ENCODE data around the gene DIP2B. TPM values are rescaled to one million over a fixed set of nuclear protein-coding genes. Genes with fewer than 3 reads are reported as not detected.

Gene DIP2B
- total RNA-seq, 2 experiments from 2014 or later, result 21.2 to 23.7 TPM

DNA sequence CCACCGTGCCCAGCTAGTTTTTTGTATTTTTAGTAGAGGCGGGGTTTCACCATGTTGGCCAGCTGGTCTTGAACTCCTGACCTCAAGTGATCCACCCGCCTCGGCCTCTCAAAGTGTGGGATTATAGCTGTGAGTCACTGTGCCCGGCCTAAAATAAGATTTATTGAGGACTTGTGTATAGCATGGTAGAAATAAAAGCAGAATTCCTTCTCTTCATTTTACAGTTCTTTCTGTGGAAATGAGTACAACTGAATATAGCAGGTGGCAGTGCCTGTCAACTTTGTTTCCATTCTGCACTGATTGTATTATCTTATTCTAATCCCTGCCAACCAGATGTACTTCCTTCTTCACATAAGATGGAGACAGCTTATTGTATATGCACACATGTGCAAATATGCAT lies 41.0 kb downstream of the DIP2B start:
- intact Hi-C loops (cut with micrococcal nuclease), result loop anchor here (5.0 kb wide), 1 partner anchor 38 kb away; no protein-coding TSS in a partner anchor
- ChIA-PET POLR2A (interaction anchor here (0.6 kb wide), 1 partner anchor 92 kb away, joined by 3 read pairs; no protein-coding TSS in a partner anchor), CTCF (interaction anchor here (0.8 kb wide), 1 partner anchor 37 kb away, joined by 4 read pairs; no protein-coding TSS in a partner anchor)
- Mint-ChIP-seq H3K27me3 (no peaks in the 10 kb centered on the region), H3K4me3 (no peak overlapping the region), H3K36me3 (ENCODE audit: low read depth) (no peaks in the 10 kb centered on the region), H3K4me1 (ENCODE audit: low read depth) (peaks cover 42% of the 10 kb centered on the region), H3K27ac (no peak overlapping the region), H3K9me3 (no peaks in the 10 kb centered on the region)
- DNase-seq (no peak), ATAC-seq (no peak)
- no peak for TF ChIP-seq CTCF (IDR thresholded peaks at IDR 0.05)

DNA sequence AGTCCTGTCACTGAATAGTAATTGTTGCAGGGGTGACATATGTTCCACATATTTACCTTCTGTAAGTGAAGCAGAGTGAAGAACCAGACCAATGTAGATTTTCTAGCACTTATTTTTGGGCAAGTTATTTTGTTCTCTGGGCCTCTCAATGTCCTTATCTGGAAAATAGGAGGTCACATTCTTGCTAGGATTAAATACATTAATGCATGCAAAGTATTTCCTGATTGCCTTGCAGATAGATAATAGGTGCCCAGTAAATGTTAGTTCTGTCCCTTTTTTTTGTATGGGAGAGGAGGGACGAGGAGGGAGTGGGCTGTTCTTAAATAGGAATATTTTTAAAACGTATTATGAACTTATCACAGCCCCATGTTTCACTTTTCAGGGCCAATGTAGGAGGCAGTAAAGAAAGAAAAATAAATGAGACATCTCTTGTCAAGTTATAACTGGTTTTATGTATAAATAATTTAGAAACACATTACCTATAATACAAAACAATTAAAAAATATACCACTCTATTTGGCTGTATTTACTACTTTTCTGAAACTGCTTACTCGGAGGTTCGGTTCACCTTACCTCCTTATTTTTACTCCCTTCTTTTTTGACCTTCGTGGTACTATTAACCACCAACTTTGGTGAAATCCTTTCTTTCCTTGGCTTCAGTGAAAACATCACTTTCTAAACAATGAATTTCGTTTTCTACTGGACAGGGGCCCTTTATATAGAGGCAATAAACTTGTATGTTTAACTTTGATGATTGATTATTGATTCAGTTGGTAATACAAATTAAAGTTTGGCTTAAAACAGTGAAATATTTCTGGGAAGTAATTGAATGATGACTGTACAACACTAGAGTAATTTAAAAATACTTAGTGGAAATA lies 41.9 kb downstream of the DIP2B start:
- peaks cover 2% of the 10 kb centered on the region for H3K9me3 Mint-ChIP-seq
- POLR2A ChIA-PET, result interaction anchor here (1.6 kb wide), 1 partner anchor 9 kb away, joined by 3 read pairs; no protein-coding TSS in a partner anchor
- H3K27me3 Mint-ChIP-seq, result no peaks in the 10 kb centered on the region
- DNase-seq (no peak), ATAC-seq (no peak)
- TF ChIP-seq CTCF (IDR thresholded peaks at IDR 0.05), result no peak
- intact Hi-C loops (cut with micrococcal nuclease), result loop anchor here (5.0 kb wide), 1 partner anchor 39 kb away; no protein-coding TSS in a partner anchor
- H3K36me3 Mint-ChIP-seq (ENCODE audit: low read depth), result peaks cover 3% of the 10 kb centered on the region
- no peak overlapping the region for H3K4me3 Mint-ChIP-seq
- CTCF ChIA-PET, result interaction anchor here (1.0 to 1.2 kb wide), 2 partner anchors 12 to 42 kb away, joined by 3 read pairs; partner anchors contain the start of gene DIP2B
- H3K27ac Mint-ChIP-seq, result no peak overlapping the region
- H3K4me1 Mint-ChIP-seq (ENCODE audit: low read depth), result peaks cover 41% of the 10 kb centered on the region

- DNase-seq (no peak), ATAC-seq (no peak)
- TF ChIP-seq CTCF (IDR thresholded peaks at IDR 0.05), result no peak
- Mint-ChIP-seq H3K9me3 (peaks cover 2% of the 10 kb centered on the region), H3K4me3 (no peak overlapping the region), H3K27ac (no peak overlapping the region), H3K36me3 (ENCODE audit: low read depth) (peaks cover 6% of the 10 kb centered on the region), H3K27me3 (no peaks in the 10 kb centered on the region), H3K4me1 (ENCODE audit: low read depth) (peaks cover 40% of the 10 kb centered on the region)
- ChIA-PET POLR2A (interaction anchor here (1.6 kb wide), 1 partner anchor 8 kb away, joined by 3 read pairs; no protein-coding TSS in a partner anchor), CTCF (interaction anchor here (0.7 to 1.2 kb wide), 3 partner anchors 13 to 67 kb away, joined by 3 to 4 read pairs (median 3); partner anchors contain the start of gene DIP2B)
- intact Hi-C loops (cut with micrococcal nuclease), result loop anchor here (5.0 kb wide), 1 partner anchor 40 kb away; no protein-coding TSS in a partner anchor
These were observed 43.0 kb downstream of the DIP2B start for GRCh38 chr12:50547742-50548141.

DNA sequence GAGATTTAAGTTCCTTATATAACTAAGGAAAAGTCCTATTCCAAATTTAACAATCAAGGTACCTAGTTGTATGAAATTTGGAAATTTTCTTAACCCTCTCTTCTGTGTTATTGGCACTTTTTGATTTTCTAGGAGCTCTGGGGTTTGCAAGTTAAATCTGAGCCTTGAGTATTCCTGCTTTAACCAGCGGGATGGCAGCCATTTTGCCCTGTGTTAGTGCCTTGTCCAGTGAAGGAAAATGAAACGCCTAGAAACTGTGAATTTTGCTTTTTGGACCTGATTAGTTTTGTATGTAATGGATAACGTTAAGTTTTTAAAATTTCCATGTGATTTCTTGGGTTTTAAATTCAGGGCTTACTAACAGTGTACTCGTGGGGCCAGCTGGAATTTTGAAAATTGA lies 45.1 kb downstream of the DIP2B start:
- POLR2A ChIA-PET, result interaction anchor here (0.7 to 1.5 kb wide), 3 partner anchors 9 to 48 kb away, joined by 3 to 5 read pairs (median 4); no protein-coding TSS in a partner anchor

More for the DNA sequence above, 45.1 kb downstream of the DIP2B start:
- Mint-ChIP-seq H3K27me3 (no peaks in the 10 kb centered on the region), H3K36me3 (ENCODE audit: low read depth) (peaks cover 15% of the 10 kb centered on the region), H3K27ac (no peak overlapping the region), H3K4me3 (no peak overlapping the region), H3K9me3 (peaks cover 2% of the 10 kb centered on the region), H3K4me1 (ENCODE audit: low read depth) (peaks cover 53% of the 10 kb centered on the region)
- DNase-seq (no peak), ATAC-seq (no peak)
- intact Hi-C loops (cut with micrococcal nuclease), result loop anchor here (5.0 kb wide), 1 partner anchor 43 kb away; no protein-coding TSS in a partner anchor
- CTCF ChIA-PET, result interaction anchor here (1.0 to 1.4 kb wide), 2 partner anchors 37 to 45 kb away, joined by 3 to 4 read pairs; no protein-coding TSS in a partner anchor
- no peak for TF ChIP-seq CTCF (IDR thresholded peaks at IDR 0.05)

All from activated CD8-positive, alpha-beta T cell treated with anti-CD3 and anti-CD28 coated beads for 36 hours (primary cell).